H1 (cell line): ENCODE measurements around the gene GPM6B. TPM values are rescaled to one million over a fixed set of nuclear protein-coding genes. Genes with fewer than 3 reads are reported as not detected.

Source experiments
- CBX8 ChIP-seq: fragments of 300-800, 300-1000 bp; sonication (generic); IDR thresholded peaks from 2 replicates; pipeline ENCODE4 v1.7.1; 2016; ENCODE audit warnings: low read depth, low read length, borderline replicate concordance
- CHD7 ChIP-seq: fragments of 300-600 bp; sonication (generic); IDR thresholded peaks from 2 replicates; pipeline ENCODE4 v1.7.1; 2012; ENCODE audit warnings: low read length, moderate library complexity, mild to moderate bottlenecking, inconsistent platforms; ENCODE audit not compliant: insufficient replicate concordance
- CTCF ChIP-seq, 3 experiments: IDR thresholded peaks; 1 replicate in 2 of 3; 2 replicates in 1 of 3; pipeline versions ENCODE4 v1.5.1 to v1.6.1; 2011; ENCODE audit warnings: low read length in 3 of 3, mild to moderate bottlenecking in 3 of 3, inconsistent platforms in 2 of 3, low read depth in 1 of 3, moderate library complexity in 1 of 3; ENCODE audit not compliant: insufficient read depth in 1 of 3; ENCODE audit errors: control extremely low read depth in 1 of 3
- RXRA ChIP-seq: IDR thresholded peaks from 2 replicates; pipeline ENCODE4 v1.6.1; 2011; ENCODE audit warnings: low read depth, mild to moderate bottlenecking, low read length, moderate library complexity; ENCODE audit not compliant: insufficient read depth
- SIN3A ChIP-seq, 2 experiments: IDR thresholded peaks in 1 of 2; conservative IDR thresholded peaks in 1 of 2; 2 replicates each; pipeline ENCODE4 v1.6.1; 2011 to 2012; ENCODE audit warnings: low read length in 2 of 2, improper control_type of control experiment in 1 of 2, low read depth in 1 of 2, mild to moderate bottlenecking in 1 of 2
- SUZ12 ChIP-seq: fragments of 200-600 bp; sonication (generic); IDR thresholded peaks from 2 replicates; pipeline ENCODE4 v1.6.1; 2012; ENCODE audit warnings: mild to moderate bottlenecking, inconsistent platforms, low read length, moderate library complexity, mixed read lengths
- USF2 ChIP-seq: IDR thresholded peaks from 2 replicates; pipeline ENCODE4 v1.6.1; 2011; ENCODE audit warnings: low read length, improper control_type of control experiment
- polyA plus RNA-seq, 7 experiments: library from polyadenylated mRNA; depleted of rRNA in 3 of 7; stranded (reverse) in 5 of 7; unstranded in 2 of 7; fragments of >200 nt in 5 of 7; fragments of 200-250 nt in 2 of 7; gene quantifications; 1 replicate in 5 of 7; 2 replicates in 1 of 7; 4 replicates in 1 of 7; pipeline versions ENCODE4 v1.2.1 to v1.2.3, GENCODE V29; 2011 to 2013; ENCODE audit warnings: missing spikeins in 2 of 7, mixed read lengths in 2 of 7
- total RNA-seq: library from RNA; stranded (reverse); fragmentation: NEBNext Ultra II Directional; extraction: Animal tissue kit (Norgen Biotek cat#: 25700); gene quantifications from 2 replicates; pipeline ENCODE4 v1.2.1, GENCODE V29; 2021

GPM6B gene
- total and polyA plus RNA-seq, 2 of the 8 experiments (the other 6 are each of a cell fraction or from before 2014, with no cell fraction given) = 132 to 175 TPM

- no peak for TF ChIP-seq CHD7
- no peak for TF ChIP-seq CBX8
- peak in 2 of 3 experiments; percentile 8 to 10; a peak in 2 of 4 replicates for TF ChIP-seq CTCF (IDR thresholded peaks at IDR 0.05; ENCODE audit: control extremely low read depth in 1 of 3, insufficient read depth in 1 of 3, low read depth in 1 of 3, low read length in 3 of 3)
- no peak for TF ChIP-seq SIN3A (conservative IDR thresholded peaks at IDR 0.05 in 1 of 2, IDR thresholded peaks at IDR 0.05 in 1 of 2; ENCODE audit: low read depth in 1 of 2, low read length in 2 of 2)
- no peak for TF ChIP-seq SUZ12
- TF ChIP-seq USF2 = no peak
- no peak for TF ChIP-seq RXRA
Observed at GRCh38 chrX:13778916-13779315, 38.0 kb downstream of the GPM6B start (continued).
